Ovary (tissue), 9 donors: ENCODE measurements around the gene SLAMF9. TPM values are rescaled to one million over a fixed set of nuclear protein-coding genes. Genes with fewer than 3 reads are reported as not detected.

Experiments
- DNase-seq, 5 donors: peaks; one replicate each; pipeline ENCODE4 v3.0.0-alpha.2; 2019 to 2020
- H3K27ac ChIP-seq, 2 donors: fragments of 200-600 bp; one replicate each; pipeline versions ENCODE4 v1.5.1 to v1.8.0; 2019 to 2022
- H3K27me3 ChIP-seq: fragments of 200-600 bp; one replicate; pipeline ENCODE4 v1.8.0; 2022
- H3K36me3 ChIP-seq: fragments of 200-600 bp; sonication (generic); one replicate; pipeline ENCODE4 v1.5.1; 2019
- H3K4me1 ChIP-seq: one replicate; pipeline ENCODE4 v1.8.1; 2013; ENCODE audit warnings: mild to moderate bottlenecking, moderate library complexity; ENCODE audit not compliant: insufficient read depth
- H3K4me3 ChIP-seq: fragments of 200-600 bp; sonication (generic); one replicate; pipeline ENCODE4 v1.5.1; 2017
- H3K9me3 ChIP-seq, 2 donors: fragments of 200-600 bp in 1 of 2; sonication (generic) in 1 of 2; one replicate each; pipeline versions ENCODE4 v1.5.1 to v1.8.1; 2013 to 2019; ENCODE audit warnings: mild to moderate bottlenecking in 1 of 2, moderate library complexity in 1 of 2
- CTCF ChIP-seq, 3 donors: fragments of 450-650 bp in 2 of 3; fragments of 200-600 bp in 1 of 3; IDR thresholded peaks; one replicate each; pipeline versions ENCODE4 v1.5.1 to v1.8.0; 2016 to 2022; ENCODE audit warnings: antibody characterized with exemption in 3 of 3, mild to moderate bottlenecking in 1 of 3
- EP300 ChIP-seq: sonication (generic); formaldehyde crosslinking; IDR thresholded peaks from one replicate; pipeline ENCODE4 v1.6.1; 2017; ENCODE audit warnings: antibody characterized with exemption
- POLR2A ChIP-seq: fragments of 450-650 bp; IDR thresholded peaks from one replicate; pipeline ENCODE4 v1.6.1; 2017; ENCODE audit warnings: antibody characterized with exemption, mild to moderate bottlenecking, moderate library complexity
- WGBS, 3 donors: extraction: QIAGEN DNeasy Blood & Tissue Kit in 1 of 3; methylation state at CpG; one replicate each; pipeline versions ENCODE4 v1.1.5 to v1.1.7; 2013 to 2017; 5-methylcytosine and 5-hydroxymethylcytosine counted together
- intact Hi-C, 4 donors: fragments of 100-400 bp; cut with DNase I; formaldehyde crosslinking; loops; one replicate each; pipeline versions ENCODE4 v1.11.0 to v1.15.1; 2022 to 2023
- polyA plus RNA-seq, 2 donors: library from polyadenylated mRNA; stranded (reverse); fragments of 200-250 nt in 1 of 2; fragments of 350-450 nt in 1 of 2; fragmentation: Illumina TruSeq in 1 of 2; extraction: RNeasy Lipid Tissue Mini Kit (QIAGEN cat#74804) in 1 of 2; gene quantifications; one replicate each; pipeline ENCODE4 v1.2.3, GENCODE V29; 2013 to 2014
- total RNA-seq, 7 donors: library from RNA; depleted of rRNA in 2 of 7; stranded (reverse); fragments of >200 nt in 2 of 7; fragmentation: NEBNext Ultra II Directional in 3 of 7; extraction: Animal tissue kit (Norgen Biotek cat#: 25700) in 3 of 7; gene quantifications; one replicate each; pipeline versions ENCODE4 v1.1.0 to v1.2.4, GENCODE V29; 2016 to 2023
- donor health status: DM: no; HTN: no; CAD: no; lungs with moderate emphysema.
- donor health status: DM: no; HTN: no; CAD: no.
- donor health status: Bipolar disorder and iron deficiency.
- donor health status: DM: yes; HTN: yes; CAD: no.
- donor health status: DM: no; HTN: no; CAD: no.
- donor health status: DM: yes; HTN: yes; CAD: no.

SLAMF9 gene
- total and polyA plus RNA-seq, 9 donors = not detected

- WGBS, 3 donors = 29 to 65% (median 46%) methylated on average over 5 of the region's 5 CpGs
- no peak for TF ChIP-seq EP300
- TF ChIP-seq CTCF (IDR thresholded peaks at IDR 0.05) = no peak
- TF ChIP-seq POLR2A = no peak
- no peaks in the 10 kb centered on the region for H3K36me3 ChIP-seq
- no peaks in the 10 kb centered on the region for H3K27me3 ChIP-seq
- no peak for DNase-seq
- H3K9me3 ChIP-seq = no peaks in the 10 kb centered on the region
- H3K4me1 ChIP-seq = no peaks in the 10 kb centered on the region
- no peak overlapping the region for H3K4me3 ChIP-seq
- intact Hi-C loops = no loop called here
- H3K27ac ChIP-seq = no peak overlapping the region
Measured at GRCh38 chr1:159983681-159984080, 29.6 kb upstream of the SLAMF9 start.

GRCh38 chr1:159982280-159982679 lies 28.2 kb upstream of the SLAMF9 start:
- Histone ChIP-seq H3K27ac (no peak overlapping the region), H3K9me3 (no peaks in the 10 kb centered on the region), H3K27me3 (no peaks in the 10 kb centered on the region), H3K4me3 (no peak overlapping the region), H3K4me1 (no peaks in the 10 kb centered on the region), H3K36me3 (no peaks in the 10 kb centered on the region)
- intact Hi-C loops = no loop called here
- TF ChIP-seq CTCF (IDR thresholded peaks at IDR 0.05) (no peak), POLR2A (no peak), EP300 (no peak)
- no peak for DNase-seq
- 73 to 88% (median 78%) methylated on average over 5 to 6 of the region's 6 CpGs for WGBS, 3 donors

- no peak for DNase-seq
- Histone ChIP-seq H3K4me3 (no peak overlapping the region), H3K9me3 (no peaks in the 10 kb centered on the region), H3K27ac (no peak overlapping the region), H3K36me3 (no peaks in the 10 kb centered on the region), H3K27me3 (no peaks in the 10 kb centered on the region), H3K4me1 (no peaks in the 10 kb centered on the region)
- TF ChIP-seq POLR2A (no peak), EP300 (no peak), CTCF (IDR thresholded peaks at IDR 0.05) (no peak)
- WGBS, 3 donors = 92 to 99% (median 95%) methylated on average over 6 of the region's 6 CpGs
- intact Hi-C loops = no loop called here
Measured at GRCh38 chr1:159981351-159982055, 27.5 kb upstream of the SLAMF9 start.

- H3K27ac ChIP-seq = no peak overlapping the region
- H3K27me3 ChIP-seq = no peaks in the 10 kb centered on the region
- 94 to 95% (median 94%) methylated on average over 7 of the region's 7 CpGs for WGBS, 3 donors
- H3K9me3 ChIP-seq = no peaks in the 10 kb centered on the region
- H3K36me3 ChIP-seq = no peaks in the 10 kb centered on the region
- no peak for TF ChIP-seq POLR2A
- TF ChIP-seq EP300 = no peak
- no peak for TF ChIP-seq CTCF (IDR thresholded peaks at IDR 0.05)
- H3K4me1 ChIP-seq = no peaks in the 10 kb centered on the region
- intact Hi-C loops = no loop called here
- no peak for DNase-seq
- H3K4me3 ChIP-seq = no peak overlapping the region
Measured at GRCh38 chr1:159980786-159981185, 26.7 kb upstream of the SLAMF9 start.
